HG03060 (cell line): ENCODE results near the gene SRGAP3.

Experiments
- ATAC-seq: cut with Tn5 transposase; IDR thresholded peaks from one replicate; pipeline ENCODE4 v1.9.1; 2021; ENCODE audit warnings: low read depth, moderate number of reproducible peaks; ENCODE audit not compliant: unreplicated experiment

SRGAP3 gene

DNA sequence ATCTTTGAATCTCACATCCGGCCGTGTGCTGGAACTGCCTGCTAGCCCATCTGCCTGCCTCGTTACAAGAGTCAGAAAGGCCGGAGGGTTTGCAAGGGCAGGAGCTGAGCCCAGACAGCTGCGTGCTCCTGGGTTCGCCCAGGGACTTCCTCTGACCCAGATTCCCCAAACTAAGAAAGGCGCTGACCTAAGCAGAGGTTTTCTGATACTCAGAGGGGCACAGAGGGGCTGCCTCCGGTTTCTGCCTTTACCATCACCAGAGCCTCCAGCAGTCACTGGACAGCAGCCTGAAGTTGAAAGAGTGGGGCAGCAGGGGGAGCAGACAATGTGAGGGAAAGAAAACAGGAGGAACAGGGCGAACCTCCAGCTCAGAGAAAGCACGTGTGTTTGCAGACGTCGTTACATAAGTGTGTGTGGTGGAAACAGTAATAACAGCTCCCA is 252.7 kb downstream of the SRGAP3 start:
- ATAC-seq = no peak

DNA sequence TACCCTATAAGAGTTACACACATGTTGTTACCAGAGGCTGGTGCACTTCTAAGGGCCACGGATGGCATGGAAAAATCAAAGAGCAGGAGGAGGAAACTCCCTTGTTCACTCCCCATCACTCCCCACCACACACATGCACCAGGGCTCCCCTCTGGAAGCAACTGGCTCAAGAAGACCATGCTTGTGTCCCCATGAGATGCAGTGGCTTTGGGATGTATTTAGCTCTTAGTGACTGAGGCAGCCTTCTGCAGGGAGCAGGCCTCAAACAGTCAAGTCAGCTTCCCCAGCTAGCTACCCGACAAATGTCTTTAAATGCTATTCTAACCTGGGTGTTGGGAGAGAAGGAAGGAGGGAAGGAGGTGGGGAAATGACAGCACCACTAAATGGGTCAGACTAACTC is 253.2 kb downstream of the SRGAP3 start:
- ATAC-seq = no peak

GRCh38 chr3:8994226-8994625 is 255.2 kb downstream of the SRGAP3 start:
- ATAC-seq = no peak

- ATAC-seq = no peak
These were observed 256.1 kb downstream of the SRGAP3 start for GRCh38 chr3:8993331-8993730.

DNA sequence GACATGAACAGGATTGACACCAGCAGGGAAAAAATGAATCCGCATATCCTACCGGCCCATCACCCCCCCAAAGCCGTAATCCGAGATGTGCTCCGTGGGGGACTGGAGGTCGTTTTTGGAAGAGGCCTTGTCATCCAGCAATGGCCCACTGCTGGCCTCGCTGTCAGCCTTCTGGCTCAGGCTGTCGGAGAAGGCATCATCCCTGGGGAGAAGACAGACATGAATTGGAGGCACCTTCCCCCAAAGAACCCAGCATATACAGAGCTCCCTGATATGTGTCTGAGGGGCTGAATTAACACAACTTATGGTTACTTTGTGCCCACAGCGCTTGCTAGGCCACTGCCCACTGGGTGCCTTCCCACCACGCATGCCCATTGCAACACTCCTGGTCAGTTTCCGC is 256.6 kb downstream of the SRGAP3 start:
- no peak for ATAC-seq

GRCh38 chr3:8992199-8992598 is 257.2 kb downstream of the SRGAP3 start:
- ATAC-seq = no peak

GRCh38 chr3:8990266-8991215 is 258.9 kb downstream of the SRGAP3 start:
- ATAC-seq = no peak

DNA sequence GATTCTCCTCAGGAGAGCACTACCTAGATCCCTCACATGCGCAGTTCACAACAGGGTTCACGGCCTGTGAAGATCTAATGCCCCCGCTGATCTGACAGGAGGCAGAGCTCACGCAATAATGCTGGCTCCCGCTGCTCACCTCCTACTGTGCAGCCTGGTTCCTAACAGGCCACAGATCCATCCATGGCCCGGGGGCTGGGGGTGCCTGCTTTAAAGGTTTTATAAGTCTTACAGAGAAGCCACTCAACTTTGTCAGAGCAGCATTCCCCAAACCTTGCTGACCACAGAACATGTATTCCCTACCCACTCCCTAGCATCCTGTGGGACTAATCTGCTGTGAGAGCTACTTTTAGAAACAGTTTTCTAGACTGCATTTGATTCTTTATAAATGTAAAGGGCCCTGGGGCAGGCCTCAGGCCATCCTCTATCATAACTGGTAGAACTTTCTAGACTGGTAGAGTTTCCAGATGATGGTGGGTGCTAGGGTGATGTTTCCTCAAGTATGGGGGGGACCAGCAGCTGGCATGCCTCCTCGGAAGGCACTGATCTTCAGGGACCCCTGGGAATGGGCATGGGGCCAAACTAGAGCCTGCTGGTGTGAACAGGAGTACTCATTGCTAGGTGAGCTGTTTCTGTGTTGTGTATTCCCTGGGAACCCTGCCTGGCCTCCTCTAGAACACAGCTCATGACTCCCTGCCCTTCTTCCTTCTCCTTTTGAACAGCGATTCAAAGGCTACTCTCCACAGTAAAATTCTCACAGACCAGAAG is 260.5 kb downstream of the SRGAP3 start:
- no peak for ATAC-seq

- no peak for ATAC-seq
These were observed 261.1 kb downstream of the SRGAP3 start for GRCh38 chr3:8988384-8988655.

- ATAC-seq = no peak
These were observed 261.6 kb downstream of the SRGAP3 start for GRCh38 chr3:8987645-8988383.

DNA sequence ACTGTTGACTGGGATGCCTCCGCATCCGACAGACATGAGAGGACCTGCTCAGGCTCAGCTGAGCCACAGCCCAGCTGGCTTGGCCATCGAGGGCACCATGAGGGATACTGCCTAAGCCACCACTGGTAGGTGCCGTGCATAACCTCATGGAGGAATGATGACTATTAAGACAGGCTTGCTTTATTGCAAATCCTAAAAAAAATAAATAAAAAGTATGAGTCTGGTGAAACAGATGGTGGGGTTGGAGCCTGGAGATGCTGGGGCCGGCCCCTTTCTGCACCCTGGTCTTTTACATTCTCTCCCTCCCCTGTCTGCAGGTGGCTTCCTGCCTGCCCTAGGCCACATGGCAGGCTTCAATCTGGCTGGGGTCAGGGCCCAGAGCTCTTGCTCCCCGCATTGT is 262.2 kb downstream of the SRGAP3 start:
- ATAC-seq = no peak

DNA sequence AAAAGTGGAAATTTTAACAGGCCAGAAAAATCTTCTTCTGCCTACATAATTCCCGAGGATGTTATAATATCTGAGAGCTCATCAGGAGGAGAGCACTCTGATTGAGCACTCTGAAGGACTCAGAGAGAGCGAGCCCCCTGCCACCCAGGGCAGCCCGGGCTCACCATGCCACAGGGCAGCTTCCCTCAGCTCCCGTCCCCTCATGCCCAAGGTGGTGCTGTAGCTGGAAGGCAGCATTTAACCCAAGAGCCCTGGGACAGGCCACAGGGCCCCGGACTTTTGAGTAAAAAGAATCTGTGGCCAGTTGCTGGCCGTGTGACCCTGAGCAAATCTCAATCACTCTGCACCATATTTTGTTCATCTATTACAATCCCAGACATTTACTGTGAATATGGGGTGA is 262.7 kb downstream of the SRGAP3 start:
- no peak for ATAC-seq

DNA sequence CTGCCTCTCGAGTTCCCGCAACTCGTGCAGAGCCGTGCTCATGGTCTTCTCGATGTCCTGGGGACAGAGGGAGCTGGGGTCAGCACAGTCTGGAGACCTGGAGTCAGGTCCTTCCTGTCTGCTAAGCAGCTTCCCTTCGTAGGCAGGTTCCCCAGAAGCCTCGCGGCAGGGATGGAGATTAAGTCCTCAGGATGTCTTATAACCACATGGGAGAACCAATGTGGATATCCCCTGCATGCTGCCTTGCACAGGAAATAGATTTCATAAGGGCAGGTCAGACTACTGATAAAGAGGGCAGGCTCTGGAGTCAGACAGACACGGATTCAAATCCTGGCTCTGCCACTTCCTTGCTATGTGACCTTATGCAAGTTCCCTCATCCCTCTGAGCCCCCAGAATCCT is 263.6 kb downstream of the SRGAP3 start:
- no peak for ATAC-seq

- ATAC-seq = no peak
These were observed 264.0 kb downstream of the SRGAP3 start for GRCh38 chr3:8985411-8985831.

DNA sequence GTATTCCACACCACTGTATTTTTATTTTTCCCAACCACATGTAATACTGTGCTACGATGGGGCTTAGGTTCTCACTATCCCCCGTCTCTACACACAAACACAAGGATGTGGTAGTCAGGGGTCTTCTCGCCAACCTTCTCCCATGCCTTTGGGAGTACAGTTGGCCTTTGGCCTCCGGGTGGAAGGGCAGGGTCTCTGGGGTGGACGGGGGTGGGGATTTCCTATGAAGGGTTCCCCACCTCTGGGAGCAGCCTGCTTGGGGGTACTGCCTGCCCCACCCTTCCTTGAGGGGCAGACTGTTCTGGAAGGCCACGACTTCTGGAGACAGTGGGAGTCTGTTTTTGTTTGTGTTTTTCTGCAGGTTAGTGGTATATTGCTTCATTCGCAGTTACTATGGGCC is 264.9 kb downstream of the SRGAP3 start:
- ATAC-seq = no peak

DNA sequence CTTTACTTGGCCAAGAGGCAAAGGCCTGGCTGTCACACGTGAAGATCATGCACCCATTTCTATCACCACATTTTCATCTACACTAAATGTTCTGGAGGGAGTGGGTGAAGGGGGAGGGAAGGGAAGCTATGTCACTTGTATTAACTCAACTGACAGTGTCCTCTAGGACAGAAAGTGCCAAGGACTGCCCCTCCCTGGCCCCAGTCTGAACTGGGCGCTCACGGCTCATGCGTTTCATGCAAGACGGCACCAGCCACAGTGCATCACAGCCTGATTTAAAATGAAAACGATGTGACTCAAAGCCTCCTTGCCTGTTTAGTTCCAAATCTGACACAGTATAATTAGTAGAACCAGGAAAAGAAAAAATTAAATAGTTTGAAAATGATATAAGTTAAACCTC is 265.4 kb downstream of the SRGAP3 start:
- ATAC-seq = no peak

- ATAC-seq = no peak
These were observed 265.9 kb downstream of the SRGAP3 start for GRCh38 chr3:8983591-8983990.

- ATAC-seq = no peak
These were observed 266.4 kb downstream of the SRGAP3 start for GRCh38 chr3:8983026-8983425.

DNA sequence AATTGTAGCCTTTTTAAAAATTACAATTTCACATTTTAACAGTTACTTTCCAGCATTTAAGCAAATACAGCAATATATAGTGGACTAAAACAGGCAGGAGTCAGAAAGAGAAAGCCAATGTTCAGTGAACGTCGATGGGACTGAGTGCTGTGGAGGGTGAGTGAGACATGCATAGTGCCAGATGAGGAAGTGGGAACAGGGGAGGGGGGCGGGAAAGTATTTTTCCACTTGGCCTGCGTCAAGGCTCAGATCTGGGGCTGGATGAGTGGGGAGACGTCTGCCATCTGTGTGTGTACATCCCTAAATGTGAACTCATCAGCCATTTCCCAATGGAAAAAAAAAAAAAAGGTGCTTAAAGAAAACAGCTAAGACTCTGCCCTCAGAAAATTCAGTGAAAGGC is 266.9 kb downstream of the SRGAP3 start:
- no peak for ATAC-seq

DNA sequence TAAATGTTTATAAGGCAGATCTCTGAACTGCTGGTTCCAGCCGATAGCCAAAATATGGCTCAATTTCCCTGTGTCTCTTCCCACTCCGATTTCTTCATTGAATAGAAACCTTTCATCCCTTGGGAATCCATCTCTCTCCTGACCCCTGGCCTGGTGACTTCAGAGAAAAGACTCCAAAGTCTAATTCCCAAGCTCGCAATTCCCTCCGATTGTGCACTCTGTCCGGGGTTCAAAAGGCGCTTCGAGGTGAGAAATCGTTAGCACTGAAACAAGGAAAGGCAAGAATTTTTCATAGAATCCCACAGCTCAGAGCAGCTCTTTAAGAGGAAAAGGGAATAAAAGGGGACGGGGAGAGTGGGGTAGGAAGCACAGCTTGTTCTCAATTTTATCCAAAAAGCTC is 267.7 kb downstream of the SRGAP3 start:
- ATAC-seq = no peak

DNA sequence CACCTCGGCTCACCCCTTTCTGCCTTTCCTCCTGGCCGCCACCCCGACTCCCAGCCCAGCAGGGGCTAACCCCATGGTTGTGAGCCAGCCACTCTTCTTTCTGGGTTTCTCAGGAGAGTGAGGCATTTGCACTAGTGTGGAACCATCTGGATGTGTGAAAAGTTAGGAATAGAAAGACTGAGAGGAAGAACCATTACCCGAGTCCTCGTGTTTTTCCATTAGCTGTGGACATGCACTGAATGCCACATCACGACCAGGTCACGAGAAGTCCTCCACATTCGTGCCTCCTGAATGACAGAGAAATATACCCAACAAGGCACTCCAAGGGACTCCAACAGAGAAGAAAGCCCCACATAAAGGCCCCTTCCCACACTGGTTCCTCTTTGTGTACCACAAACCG is 268.1 kb downstream of the SRGAP3 start:
- no peak for ATAC-seq
